CD4-positive, alpha-beta T cell treated with Interleukin-12 subunit alpha and Interleukin-12 subunit beta, for 1 hour (primary cell): Measurements from ENCODE around the gene EXOC2.

Experiments
- DNase-seq: peaks from one replicate; pipeline ENCODE4 v3.0.0-alpha.2; 2020

EXOC2 gene

DNA sequence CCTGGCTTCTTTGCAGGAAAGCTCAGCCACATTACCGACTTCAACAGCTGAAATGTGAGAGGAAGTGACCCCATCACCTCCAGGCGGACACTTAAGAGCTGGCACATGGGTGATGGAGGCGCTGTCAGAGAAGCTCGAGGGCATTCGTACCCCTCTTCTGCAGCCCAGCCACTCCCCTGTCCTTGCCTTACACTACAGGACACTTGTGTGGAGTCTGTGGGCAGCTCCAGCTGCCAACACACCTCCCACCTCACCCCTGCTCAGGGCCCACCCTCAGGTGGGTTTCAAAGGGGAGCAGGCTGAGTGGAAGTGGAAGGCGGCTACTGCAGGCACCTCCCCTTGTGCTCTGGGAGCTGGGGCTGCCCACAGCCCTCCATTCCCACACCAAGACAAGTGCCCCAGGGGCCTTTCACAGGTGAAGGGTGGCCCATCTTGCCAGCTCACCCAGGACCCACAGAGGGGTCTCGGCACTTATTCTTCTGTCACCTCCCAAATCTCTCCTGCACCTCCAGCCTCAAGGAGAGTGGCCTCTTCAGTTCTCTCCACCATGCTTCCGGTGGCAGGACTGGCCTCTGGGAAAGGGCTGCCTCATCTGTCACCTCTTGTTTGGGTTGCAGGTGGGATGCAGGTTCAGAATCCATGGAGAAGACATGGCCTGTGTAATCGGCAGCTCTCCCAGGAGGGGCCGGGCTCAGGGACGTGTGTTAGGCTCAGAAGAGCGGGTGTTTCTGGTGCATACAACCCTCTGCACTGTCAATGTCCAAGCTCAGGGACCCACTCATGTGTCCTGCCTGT is 251.6 kb downstream of the EXOC2 start:
- no peak for DNase-seq

DNA sequence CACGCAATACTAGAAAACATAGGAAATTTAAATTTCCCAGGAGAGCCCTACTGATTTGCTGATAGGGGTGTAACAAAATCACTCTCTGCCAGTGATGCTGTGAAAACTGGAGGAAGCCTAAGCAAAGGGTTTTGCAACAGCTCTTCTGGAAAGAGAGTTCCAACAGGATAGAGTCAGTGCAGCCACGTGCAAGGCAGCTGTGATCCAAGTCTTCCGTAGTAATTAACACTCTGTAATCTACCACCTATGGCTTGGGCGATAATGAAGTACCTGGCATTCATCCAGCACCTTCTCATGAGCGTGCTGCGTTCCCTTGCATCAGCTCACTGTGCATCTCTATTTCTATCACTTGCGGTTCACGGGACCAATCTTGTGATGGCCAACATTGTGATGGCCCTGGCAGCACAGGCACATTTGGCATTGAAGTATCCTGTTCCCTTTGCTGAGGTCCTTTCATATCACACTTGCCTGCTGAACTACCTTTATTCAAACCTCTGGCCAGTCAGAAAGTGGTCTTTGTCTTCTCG is 253.2 kb downstream of the EXOC2 start:
- no peak for DNase-seq

DNA sequence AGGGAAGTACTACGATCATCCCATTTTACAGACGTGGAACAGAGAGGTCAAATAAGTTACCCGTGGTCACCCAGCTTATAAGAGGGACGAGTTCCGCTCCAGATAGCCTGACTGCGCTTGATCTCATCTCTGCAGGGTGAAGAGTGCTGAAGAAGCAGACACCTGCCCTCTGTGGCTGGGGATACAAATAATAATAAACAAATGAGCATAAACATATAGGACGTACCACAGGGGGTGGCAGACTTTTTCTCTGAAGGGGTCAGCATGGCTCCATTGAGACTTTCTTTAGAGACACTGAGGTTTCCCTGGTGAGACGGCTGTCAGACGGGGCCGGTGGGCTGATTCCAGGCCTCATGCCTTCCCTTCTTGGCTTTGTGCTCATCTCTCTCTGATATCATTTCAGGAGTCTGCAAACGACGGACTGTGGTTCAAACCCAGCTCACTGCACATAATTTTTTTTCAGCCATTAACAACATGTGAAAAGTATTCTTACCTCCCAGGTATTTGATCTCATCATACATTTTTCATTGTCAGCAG is 254.2 kb downstream of the EXOC2 start:
- no peak for DNase-seq

DNA sequence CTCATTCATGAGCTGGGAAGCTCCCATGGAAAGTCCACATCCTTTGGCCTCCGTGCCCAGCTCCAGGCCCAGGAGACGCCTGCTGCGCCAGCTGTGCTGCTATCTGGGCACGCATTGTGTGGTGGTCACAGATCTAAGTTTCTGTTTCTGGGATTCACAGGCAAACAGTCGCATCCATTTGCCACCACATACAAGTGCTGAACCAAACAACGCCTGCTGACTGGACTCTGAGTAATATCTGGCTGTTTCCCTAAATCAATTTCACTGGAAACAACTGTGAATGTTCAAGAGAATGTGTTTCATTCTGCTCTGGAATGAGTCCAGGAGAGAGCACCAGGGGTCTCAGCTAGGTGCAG is 255.9 kb downstream of the EXOC2 start:
- DNase-seq = no peak

DNA sequence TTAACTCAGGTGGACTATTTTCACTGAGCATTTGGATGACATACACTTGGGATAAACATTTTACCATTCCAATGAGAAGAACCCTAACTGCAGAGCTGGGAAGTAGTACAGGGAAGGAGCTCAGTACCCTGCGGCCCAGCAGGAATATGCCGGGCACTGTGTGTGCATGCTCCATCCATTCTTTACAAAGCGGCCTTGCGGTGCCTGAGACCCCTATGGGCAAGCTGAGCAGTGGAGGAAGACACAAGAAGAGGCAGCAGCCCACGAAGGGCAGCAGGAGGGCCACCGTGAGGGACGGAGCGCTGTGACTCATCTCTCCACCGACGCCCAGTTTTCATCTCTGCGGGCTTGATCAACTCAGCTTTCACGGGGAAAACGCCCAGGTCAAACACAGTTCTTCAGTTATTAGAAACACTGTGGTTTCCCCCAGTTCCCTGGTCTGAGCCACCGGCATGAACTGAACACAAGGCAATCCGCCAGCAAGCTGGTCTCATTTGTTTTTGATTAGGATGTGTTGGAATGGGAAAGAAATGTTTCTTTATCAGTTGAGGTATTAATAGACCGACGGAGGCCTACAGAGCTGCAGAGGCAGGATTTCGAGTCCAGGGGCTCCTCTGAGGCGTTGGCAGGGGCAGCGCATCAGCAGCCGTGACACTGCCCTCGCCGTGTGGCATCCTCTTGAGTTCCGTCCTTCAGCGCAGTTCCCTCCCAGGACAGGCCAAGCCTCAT is 256.5 kb downstream of the EXOC2 start:
- no peak for DNase-seq

DNA sequence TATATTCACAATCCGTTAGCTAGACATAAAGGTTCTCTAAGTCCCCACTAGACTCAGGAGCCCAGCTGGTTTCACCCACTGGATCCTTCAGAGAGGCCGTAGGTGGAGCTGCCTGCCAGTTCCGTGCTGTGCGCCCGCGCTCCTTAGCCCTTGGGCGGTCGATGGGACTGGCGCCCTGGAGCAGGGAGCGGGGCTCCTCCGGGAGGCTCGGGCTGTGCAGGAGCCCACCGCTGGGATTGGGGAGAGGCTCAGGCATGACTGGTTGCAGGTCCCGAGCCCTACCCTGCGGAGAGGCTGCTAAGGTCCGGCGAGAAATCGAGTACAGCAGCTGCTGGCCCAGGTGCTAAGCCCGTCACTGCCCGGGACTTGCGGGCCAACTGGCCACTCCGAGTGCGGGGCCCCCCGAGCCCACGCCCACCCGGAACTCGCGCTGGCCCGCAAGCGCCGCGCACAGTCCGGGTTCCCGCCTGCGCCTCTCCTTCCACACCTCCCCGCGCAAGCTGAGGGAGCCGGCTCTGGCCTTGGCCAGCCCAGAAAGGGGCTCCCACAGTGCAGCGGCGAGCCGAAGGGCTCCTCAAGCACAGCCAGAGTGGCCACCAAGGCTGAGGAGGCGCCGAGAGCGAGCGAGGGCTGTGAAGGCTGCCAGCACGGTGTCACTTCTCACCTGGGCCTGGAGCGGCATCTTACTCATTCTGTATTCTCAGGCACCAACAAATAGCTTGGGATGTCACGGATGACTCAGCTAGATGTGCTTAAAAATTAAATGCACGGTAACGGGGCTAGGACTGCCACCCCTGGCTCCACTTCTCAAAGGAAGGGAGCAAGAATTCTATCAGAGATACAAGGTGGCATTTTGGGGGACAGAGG is 257.3 kb downstream of the EXOC2 start:
- no peak for DNase-seq
